RWPE1 (cell line): ENCODE data around the gene C9orf72.

Source experiments
- CTCF ChIA-PET: fragments of 350-600 bp; sonication (Branson Sonifier 250); formaldehyde crosslinking; extraction: SDS; loops from one replicate; lab custom pipeline; 2021; lab: Yijun Ruan, JAX
- POLR2A ChIA-PET: fragments of 400-600 bp; formaldehyde crosslinking; extraction: SDS; loops from one replicate; lab custom pipeline; 2020; ENCODE audit warnings: antibody characterized with exemption; ENCODE audit not compliant: low non-redundant PET; lab: Yijun Ruan, JAX
- DNase-seq: peaks from one replicate; pipeline ENCODE4 v3.0.0; 2012; ENCODE audit warnings: low spot score
- H3K27ac ChIP-seq: fragments of 450-650 bp; 2 replicates; pipeline ENCODE4 v1.5.1; 2017
- CTCF ChIP-seq: fragments of 450-650 bp; conservative IDR thresholded peaks from 2 replicates; pipeline ENCODE4 v1.5.1; 2017; ENCODE audit warnings: low read depth, mild to moderate bottlenecking

The C9orf72 gene

GRCh38 chr9:27528886-27529315 is 44.4 kb downstream of the C9orf72 start:
- CTCF ChIA-PET, result interaction anchor here (0.6 to 2.0 kb wide), 9 partner anchors 9 to 198 kb away, joined by 3 to 17 read pairs (median 5); no protein-coding TSS in a partner anchor
- peak; percentile 75 for DNase-seq
- H3K27ac ChIP-seq, result peak overlapping the region; percentile 97
- POLR2A ChIA-PET, result no interaction called here
- no peak for TF ChIP-seq CTCF

- H3K27ac ChIP-seq, result peak overlapping the region; percentile 97
- ChIA-PET POLR2A (no interaction called here), CTCF (interaction anchor here (0.6 to 0.7 kb wide), 3 partner anchors 78 to 1090 kb away, joined by 3 to 5 read pairs (median 3); no protein-coding TSS in a partner anchor)
- DNase-seq, result peak; percentile 84
- no peak for TF ChIP-seq CTCF
Measured at GRCh38 chr9:27528076-27528885, 45.0 kb downstream of the C9orf72 start.

- POLR2A ChIA-PET, result no interaction called here
- no peak for TF ChIP-seq CTCF
- CTCF ChIA-PET, result interaction anchor here (0.7 kb wide), 1 partner anchor 155 kb away, joined by 3 read pairs; no protein-coding TSS in a partner anchor
- H3K27ac ChIP-seq, result peak overlapping the region; percentile 97
- DNase-seq, result no peak
Measured at GRCh38 chr9:27527702-27528075, 45.6 kb downstream of the C9orf72 start.

GRCh38 chr9:27524236-27524635 is 49.0 kb downstream of the C9orf72 start, which contains the start of gene IFNK:
IFNK (plus strand) TSS chr9:27524290; CDS start chr9:27524337, 47 bp downstream.
- ChIA-PET POLR2A (no interaction called here), CTCF (no interaction called here)
- TF ChIP-seq CTCF, result no peak
- no peak within 1 kb of the TSS for H3K27ac ChIP-seq
- no peak for DNase-seq

GRCh38 chr9:27523141-27523540 is 50.1 kb downstream of the C9orf72 start:
- POLR2A ChIA-PET, result no interaction called here
- CTCF ChIA-PET, result no interaction called here
- H3K27ac ChIP-seq, result no peak overlapping the region
- DNase-seq, result no peak
- TF ChIP-seq CTCF, result no peak

GRCh38 chr9:27520986-27521385 is 52.3 kb downstream of the C9orf72 start:
- TF ChIP-seq CTCF, result no peak
- POLR2A ChIA-PET, result no interaction called here
- no peak overlapping the region for H3K27ac ChIP-seq
- CTCF ChIA-PET, result no interaction called here
- no peak for DNase-seq
